Raji (cell line): ENCODE data around the gene GRIK1.

ENCODE experiments used
- POLR2A ChIP-seq: IDR thresholded peaks from 2 replicates; pipeline ENCODE4 v1.6.1; 2011; ENCODE audit warnings: low read depth, low read length, control low read depth; ENCODE audit not compliant: insufficient read depth

The GRIK1 gene

DNA sequence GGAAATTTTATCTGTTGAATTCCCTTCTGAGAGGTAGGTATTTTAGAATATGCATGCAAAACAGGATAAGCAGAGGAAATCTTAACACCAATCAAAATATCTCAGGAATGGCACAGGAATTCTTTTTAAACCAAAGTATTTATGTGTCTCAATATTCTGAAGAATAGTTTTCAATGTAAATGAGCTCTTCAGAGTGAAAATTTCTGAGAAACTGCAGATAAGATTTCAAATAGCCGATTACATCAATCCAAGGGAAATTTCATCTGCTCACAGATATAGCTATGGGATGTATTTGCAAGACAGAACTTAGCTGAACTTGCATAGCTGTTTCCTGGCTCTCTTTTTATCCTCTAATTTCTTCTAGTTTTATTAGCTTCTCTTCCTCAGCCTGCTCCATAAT lies 209.5 kb downstream of the GRIK1 start:
- no peak for TF ChIP-seq POLR2A

DNA sequence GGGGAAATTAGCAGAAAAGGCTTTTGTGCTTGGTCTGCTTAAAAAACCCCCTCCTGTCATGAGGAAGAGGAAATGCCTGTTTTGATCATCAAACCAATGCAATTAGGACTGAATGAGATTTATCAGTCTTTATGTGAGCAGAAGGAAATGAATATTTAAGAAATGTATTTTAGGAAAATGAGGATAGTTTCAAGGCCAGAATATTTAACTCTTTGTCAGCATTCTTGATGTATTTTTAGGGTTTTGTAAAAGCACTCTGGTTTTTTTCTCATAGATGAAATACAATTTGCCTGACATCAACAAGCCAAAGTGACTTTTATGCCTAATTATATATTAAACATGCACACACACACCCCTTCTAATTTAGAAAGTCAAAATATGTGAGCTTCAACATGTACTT lies 213.8 kb downstream of the GRIK1 start:
- TF ChIP-seq POLR2A: no peak

- TF ChIP-seq POLR2A: no peak
Measured at GRCh38 chr21:29725025-29725736, 214.6 kb downstream of the GRIK1 start.

GRCh38 chr21:29721964-29722363 lies 217.8 kb downstream of the GRIK1 start:
- no peak for TF ChIP-seq POLR2A

DNA sequence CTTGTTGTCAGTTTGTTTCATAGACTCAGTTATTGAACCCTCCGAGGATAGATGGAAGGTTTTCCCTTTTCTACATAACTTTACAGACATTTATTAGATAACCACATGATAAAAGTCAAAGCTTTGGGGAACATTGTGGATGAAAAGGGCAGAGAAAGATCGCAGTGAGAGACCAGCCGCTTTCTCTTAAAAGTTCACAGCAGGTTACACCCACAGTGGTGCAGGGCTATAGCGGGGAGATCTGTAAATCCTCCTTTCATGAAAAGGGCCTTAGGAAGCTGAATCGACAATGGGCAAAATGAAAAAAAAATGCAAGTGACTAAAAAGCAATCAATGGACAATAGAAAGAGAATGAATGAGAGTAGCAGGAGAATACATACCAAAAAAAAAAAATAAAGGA lies 218.6 kb downstream of the GRIK1 start:
- no peak for TF ChIP-seq POLR2A

GRCh38 chr21:29719521-29719920 lies 220.3 kb downstream of the GRIK1 start:
- TF ChIP-seq POLR2A: no peak

GRCh38 chr21:29718081-29718815 lies 221.5 kb downstream of the GRIK1 start:
- no peak for TF ChIP-seq POLR2A

DNA sequence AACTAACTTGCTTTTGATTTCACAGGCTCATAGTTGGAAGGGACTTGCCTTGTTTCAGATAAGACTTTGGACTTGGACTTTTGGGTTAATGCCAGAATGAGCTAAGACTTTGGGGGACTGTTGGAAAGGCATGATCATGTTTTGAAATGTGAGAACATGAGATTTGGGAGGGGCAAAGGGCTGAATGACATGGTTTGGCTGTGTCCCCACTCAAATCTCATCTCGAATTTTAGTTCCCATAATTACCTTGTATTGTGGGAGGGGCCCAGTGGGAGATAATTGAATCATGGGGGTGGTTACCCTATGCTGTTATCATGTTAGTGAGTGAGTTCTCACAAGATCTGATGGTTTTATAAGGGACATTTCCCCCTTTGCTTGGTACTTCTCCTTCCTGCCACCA lies 222.1 kb downstream of the GRIK1 start:
- TF ChIP-seq POLR2A: no peak

DNA sequence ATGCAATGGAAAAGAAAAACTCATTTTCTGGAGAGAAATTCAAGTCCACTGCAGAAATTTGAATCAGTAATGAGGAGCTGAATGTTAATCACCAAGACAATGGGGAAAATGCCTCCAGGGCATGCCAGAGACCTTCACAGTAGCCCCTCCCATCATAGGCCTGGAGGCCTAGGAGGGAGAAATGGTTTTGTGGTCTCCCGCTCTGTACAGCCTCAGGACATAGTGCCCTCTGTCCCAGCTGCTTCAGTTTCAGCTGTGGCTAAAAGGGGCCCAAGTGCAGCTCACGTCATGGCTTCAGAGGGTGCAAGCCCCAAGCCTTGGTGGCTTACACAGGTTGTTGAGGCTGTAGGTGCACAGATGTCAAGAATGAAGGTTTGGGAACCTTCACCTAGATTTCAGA lies 223.0 kb downstream of the GRIK1 start:
- no peak for TF ChIP-seq POLR2A

DNA sequence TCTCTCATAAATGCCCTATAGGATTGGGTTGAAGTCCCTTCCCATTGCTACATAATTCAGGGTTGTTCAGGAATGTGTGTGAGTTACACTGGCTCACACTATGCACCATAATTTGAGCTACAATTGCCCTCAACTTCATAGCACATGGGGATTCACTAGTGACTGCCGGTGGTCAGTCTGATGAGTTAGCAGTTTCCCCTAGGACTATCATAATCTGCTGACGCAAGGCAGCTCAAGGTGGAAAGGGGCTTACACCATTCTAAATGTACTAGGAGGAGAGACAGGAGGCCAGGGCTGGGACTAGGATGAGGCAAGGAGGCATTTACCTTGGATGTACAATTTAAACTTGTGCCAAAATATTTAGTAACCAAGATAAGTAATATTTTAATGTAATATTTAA lies 224.7 kb downstream of the GRIK1 start:
- no peak for TF ChIP-seq POLR2A

DNA sequence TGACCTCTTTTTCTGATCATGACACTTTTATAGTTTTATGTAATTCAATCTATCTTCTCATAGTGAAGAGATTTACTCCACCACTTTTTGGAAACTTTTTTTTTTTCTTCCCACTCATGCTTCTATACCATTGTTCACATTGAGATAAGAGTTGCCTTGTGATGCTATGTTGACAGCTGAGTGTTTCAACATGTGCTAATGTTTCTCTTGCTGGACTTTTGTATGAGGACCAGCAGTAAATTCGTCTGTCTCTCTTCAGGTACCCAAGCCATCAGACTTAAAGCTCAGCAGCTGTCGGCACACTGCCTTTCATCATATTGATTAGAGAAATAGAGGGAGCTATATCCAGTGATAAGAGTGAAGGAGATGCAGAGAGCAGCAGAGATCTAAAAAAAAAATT lies 227.0 kb downstream of the GRIK1 start:
- TF ChIP-seq POLR2A: no peak

DNA sequence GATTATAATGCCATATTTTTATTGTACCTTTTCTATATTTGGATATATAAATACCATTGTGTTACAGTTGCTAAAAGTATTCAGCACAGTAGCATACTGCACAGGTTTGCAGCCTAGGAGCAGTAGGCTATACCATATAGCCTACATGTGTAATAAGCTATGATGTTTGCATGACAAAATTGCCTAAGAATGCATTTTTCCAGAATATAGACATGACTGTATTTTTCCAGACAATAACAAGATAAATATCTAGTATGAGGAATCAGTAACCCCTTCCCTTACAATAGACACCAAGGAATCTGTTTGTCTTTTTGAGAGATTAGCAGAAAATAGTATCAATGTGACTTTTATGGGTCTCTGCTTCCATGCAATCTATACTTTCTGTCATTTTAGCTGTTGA lies 228.6 kb downstream of the GRIK1 start:
- no peak for TF ChIP-seq POLR2A

DNA sequence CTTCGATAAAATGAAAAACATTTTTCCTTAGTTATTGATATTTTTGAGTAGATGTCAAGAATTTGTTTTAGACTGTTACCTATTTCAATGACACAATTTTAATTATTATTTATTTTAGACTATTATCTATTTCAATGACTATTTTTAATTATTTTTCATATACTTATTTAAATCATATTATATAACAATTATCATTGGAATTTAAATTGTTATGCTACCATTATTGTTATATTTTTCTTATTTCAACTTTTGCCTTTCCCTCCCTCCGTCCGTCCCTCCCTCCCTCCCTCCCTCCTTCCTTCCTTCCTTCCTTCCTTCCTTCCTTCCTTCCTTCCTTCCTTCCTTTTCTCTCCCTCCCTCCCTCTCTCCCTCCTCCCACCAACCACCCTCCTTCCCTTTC lies 229.3 kb downstream of the GRIK1 start:
- no peak for TF ChIP-seq POLR2A

GRCh38 chr21:29708401-29708800 lies 231.4 kb downstream of the GRIK1 start:
- no peak for TF ChIP-seq POLR2A

GRCh38 chr21:29704719-29705118 lies 235.1 kb downstream of the GRIK1 start:
- TF ChIP-seq POLR2A: no peak

GRCh38 chr21:29701676-29702075 lies 238.1 kb downstream of the GRIK1 start:
- no peak for TF ChIP-seq POLR2A
